PC-9 (cell line): ENCODE results near the gene GCK.

Experiments used
- CTCF ChIP-seq: fragments of 200-600 bp; sonication (generic); conservative IDR thresholded peaks from 2 replicates; pipeline ENCODE4 v1.6.1; 2017; ENCODE audit warnings: mixed run types, antibody characterized with exemption, mild to moderate bottlenecking, moderate library complexity
- EZH2 ChIP-seq: fragments of 200-600 bp; sonication (generic); IDR thresholded peaks from 2 replicates; pipeline ENCODE4 v1.8.0; 2017; ENCODE audit warnings: antibody characterized with exemption, low read depth

DNA sequence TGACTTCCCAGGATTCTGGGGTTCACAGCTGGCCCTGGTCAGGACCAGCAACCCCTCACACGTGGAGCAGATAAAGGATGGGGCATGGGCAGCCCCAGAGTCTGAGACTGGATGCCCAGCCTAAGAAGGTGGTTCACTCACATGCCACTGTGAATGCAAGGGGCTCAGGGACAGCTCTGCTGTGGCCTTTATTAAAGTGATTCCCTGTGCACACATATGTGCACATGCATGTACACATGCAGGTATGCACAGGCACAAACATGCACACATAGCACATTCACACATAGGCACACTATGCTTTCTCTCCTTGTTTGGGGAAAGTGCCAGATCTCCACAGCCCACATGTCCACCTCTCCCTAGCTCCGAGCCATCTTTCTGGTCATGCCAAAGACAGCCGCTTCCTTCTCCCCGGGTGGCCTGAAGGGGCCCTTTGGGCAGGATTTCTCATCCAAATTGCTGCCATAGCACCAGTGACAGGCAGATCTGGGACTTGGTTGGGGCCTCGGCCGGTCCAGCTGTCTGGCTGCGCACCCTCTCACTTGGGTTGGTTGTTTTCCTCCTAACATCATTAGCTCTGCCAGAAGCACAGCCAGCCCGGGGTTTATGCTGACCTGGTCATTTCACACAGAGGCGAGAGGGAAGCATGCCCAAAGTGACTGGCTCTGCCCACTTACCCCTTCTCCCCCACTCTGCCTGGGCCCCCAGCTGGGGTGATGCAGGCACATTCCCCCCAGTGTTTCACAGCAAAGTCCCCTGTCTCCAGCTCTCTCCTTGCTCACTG lies 1.4 kb downstream of the GCK start:
- TF ChIP-seq EZH2 (no peak), CTCF (no peak)
